Caco-2 (cell line): ENCODE results near the gene LRRC14B. TPM values are rescaled to one million over a fixed set of nuclear protein-coding genes. Genes with fewer than 3 reads are reported as not detected.

Experiments used
- BruUV-seq: library from RNA; stranded (reverse); fragments of 400-500 nt; replicated peaks from 2 replicates; lab custom pipeline; 2021; lab: Mats Ljungman, UMichigan
- CTCF ChIA-PET: fragments of 300-600 bp; sonication (Branson Sonifier 250); formaldehyde crosslinking; loops from one replicate; lab custom pipeline; 2022; ENCODE audit warnings: antibody characterized with exemption; lab: Charles Lee
- POLR2A ChIA-PET: fragments of 300-600 bp; sonication (Branson Sonifier 250); formaldehyde crosslinking; loops from one replicate; lab custom pipeline; 2022; ENCODE audit warnings: antibody characterized with exemption; lab: Charles Lee
- DNase-seq, 2 experiments: peaks; one replicate each; pipeline versions ENCODE4 v3.0.0 to v3.0.0-alpha.2; 2020 to 2022
- H3K27me3 ChIP-seq: replicated peaks from 2 replicates; pipeline ENCODE4 v1.6.0; 2011; ENCODE audit warnings: low read length; ENCODE audit not compliant: control insufficient read depth, insufficient read depth
- H3K36me3 ChIP-seq: 2 replicates; pipeline ENCODE4 v1.5.1; 2011; ENCODE audit warnings: low read length; ENCODE audit not compliant: control insufficient read depth, insufficient read depth
- H3K4me1 ChIP-seq: fragments of 250-450 bp; sonication (Bioruptor Pico); 2 replicates; pipeline ENCODE4 v1.5.1; 2020; ENCODE audit warnings: mild to moderate bottlenecking
- H3K4me3 ChIP-seq: 2 replicates; pipeline ENCODE4 v1.5.1; 2011; ENCODE audit warnings: low read depth, mild to moderate bottlenecking, control low read depth, low read length
- H3K9me3 ChIP-seq: fragments of 250-450 bp; sonication (Bioruptor Pico); 2 replicates; pipeline ENCODE4 v1.5.1; 2020; ENCODE audit warnings: mild to moderate bottlenecking, moderate library complexity
- H3K27ac Mint-ChIP-seq: one replicate; pipeline ENCODE4 v1.8.0; 2022; ENCODE audit warnings: mixed read lengths; ENCODE audit not compliant: unreplicated experiment
- H3K27me3 Mint-ChIP-seq: one replicate; pipeline ENCODE4 v1.8.0; 2022; ENCODE audit warnings: mixed read lengths; ENCODE audit not compliant: insufficient read depth, unreplicated experiment
- H3K36me3 Mint-ChIP-seq: one replicate; pipeline ENCODE4 v1.8.0; 2022; ENCODE audit warnings: mild to moderate bottlenecking, mixed read lengths; ENCODE audit not compliant: insufficient read depth, unreplicated experiment
- H3K4me1 Mint-ChIP-seq: one replicate; pipeline ENCODE4 v1.8.0; 2022; ENCODE audit warnings: low read depth, mixed read lengths; ENCODE audit not compliant: unreplicated experiment
- H3K4me3 Mint-ChIP-seq: one replicate; pipeline ENCODE4 v1.8.0; 2022; ENCODE audit warnings: mild to moderate bottlenecking, moderate library complexity, mixed read lengths; ENCODE audit not compliant: unreplicated experiment
- H3K9me3 Mint-ChIP-seq: one replicate; pipeline ENCODE4 v1.8.0; 2022; ENCODE audit warnings: mixed read lengths; ENCODE audit not compliant: unreplicated experiment
- intact Hi-C: fragments of 100-400 bp; cut with micrococcal nuclease; formaldehyde crosslinking; loops from one replicate; pipeline ENCODE4 v1.10.0; 2022; ENCODE audit not compliant: unreplicated experiment
- total RNA-seq: library from RNA; stranded (reverse); gene quantifications from 2 replicates; pipeline ENCODE4 v1.2.3, GENCODE V29; 2022
- TF ChIP-seq, protein P1 (sequence below), 2 experiments: fragments of 200-600 bp in 1 of 2; IDR thresholded peaks; 1 replicate in 1 of 2; 2 replicates in 1 of 2; pipeline versions ENCODE4 v1.5.1 to v1.8.0; 2011 to 2022; ENCODE audit warnings: antibody characterized with exemption in 1 of 2, control low read depth in 1 of 2, inconsistent platforms in 1 of 2, low read depth in 1 of 2, low read length in 1 of 2, mild to moderate bottlenecking in 1 of 2, moderate library complexity in 1 of 2; ENCODE audit not compliant: insufficient read depth in 1 of 2, severe bottlenecking in 1 of 2, unreplicated experiment in 1 of 2

Gene LRRC14B
- total RNA-seq, 1 experiment from 2014 or later, result not detected

DNA sequence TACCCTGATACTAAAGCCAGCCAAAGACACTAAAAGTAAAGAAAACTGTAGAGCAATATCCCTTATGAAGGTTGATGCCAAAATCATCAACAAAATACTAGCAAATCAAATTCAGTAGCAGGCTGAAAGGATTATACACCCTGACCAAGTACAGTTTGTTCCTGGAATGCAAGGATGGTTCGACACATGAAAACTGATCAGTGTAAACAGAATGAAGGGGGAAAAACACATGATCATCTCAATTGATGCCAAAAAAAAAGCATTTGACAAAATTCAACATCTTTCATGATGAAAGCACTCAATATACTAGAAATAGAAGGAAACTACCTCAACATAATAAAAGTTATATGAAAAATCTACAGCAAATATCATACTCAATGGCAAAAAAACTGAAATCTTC, 43.5 kb upstream of the LRRC14B start:
- Histone ChIP-seq H3K9me3 (peaks cover 20% of the 10 kb centered on the region), H3K27me3 (no peaks in the 10 kb centered on the region), H3K36me3 (peaks cover 2% of the 10 kb centered on the region; the same call in 1 of the 2 replicates), H3K4me1 (no peaks in the 10 kb centered on the region), H3K4me3 (no peak overlapping the region)
- POLR2A ChIA-PET, result no interaction called here
- Mint-ChIP-seq H3K36me3 (peaks cover 43% of the 10 kb centered on the region), H3K27ac (no peak overlapping the region), H3K9me3 (peaks cover 22% of the 10 kb centered on the region), H3K27me3 (no peaks in the 10 kb centered on the region), H3K4me1 (no peaks in the 10 kb centered on the region), H3K4me3 (no peak overlapping the region)
- no TSS peak for BruUV-seq
- DNase-seq, result no peak
- TF ChIP-seq, protein P1, sequence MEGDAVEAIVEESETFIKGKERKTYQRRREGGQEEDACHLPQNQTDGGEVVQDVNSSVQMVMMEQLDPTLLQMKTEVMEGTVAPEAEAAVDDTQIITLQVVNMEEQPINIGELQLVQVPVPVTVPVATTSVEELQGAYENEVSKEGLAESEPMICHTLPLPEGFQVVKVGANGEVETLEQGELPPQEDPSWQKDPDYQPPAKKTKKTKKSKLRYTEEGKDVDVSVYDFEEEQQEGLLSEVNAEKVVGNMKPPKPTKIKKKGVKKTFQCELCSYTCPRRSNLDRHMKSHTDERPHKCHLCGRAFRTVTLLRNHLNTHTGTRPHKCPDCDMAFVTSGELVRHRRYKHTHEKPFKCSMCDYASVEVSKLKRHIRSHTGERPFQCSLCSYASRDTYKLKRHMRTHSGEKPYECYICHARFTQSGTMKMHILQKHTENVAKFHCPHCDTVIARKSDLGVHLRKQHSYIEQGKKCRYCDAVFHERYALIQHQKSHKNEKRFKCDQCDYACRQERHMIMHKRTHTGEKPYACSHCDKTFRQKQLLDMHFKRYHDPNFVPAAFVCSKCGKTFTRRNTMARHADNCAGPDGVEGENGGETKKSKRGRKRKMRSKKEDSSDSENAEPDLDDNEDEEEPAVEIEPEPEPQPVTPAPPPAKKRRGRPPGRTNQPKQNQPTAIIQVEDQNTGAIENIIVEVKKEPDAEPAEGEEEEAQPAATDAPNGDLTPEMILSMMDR (IDR thresholded peaks at IDR 0.05; ENCODE audit: insufficient read depth in 1 of 2, low read depth in 1 of 2, low read length in 1 of 2, severe bottlenecking in 1 of 2, unreplicated experiment in 1 of 2), result no peak
- CTCF ChIA-PET, result no interaction called here
- intact Hi-C loops, result no loop called here

- no peaks in the 10 kb centered on the region for H3K27me3 ChIP-seq
- CTCF ChIA-PET, result no interaction called here
Measured at GRCh38 chr5:149745-150485, 41.4 kb upstream of the LRRC14B start.

GRCh38 chr5:150746-151145, 40.5 kb upstream of the LRRC14B start:
- Histone ChIP-seq H3K4me3 (no peak overlapping the region), H3K4me1 (no peaks in the 10 kb centered on the region), H3K9me3 (peaks cover 20% of the 10 kb centered on the region), H3K36me3 (peaks cover 2% of the 10 kb centered on the region; the same call in 1 of the 2 replicates), H3K27me3 (no peaks in the 10 kb centered on the region)
- H3K27ac Mint-ChIP-seq, result no peak overlapping the region
- no peaks in the 10 kb centered on the region for H3K4me1 Mint-ChIP-seq
- TF ChIP-seq, protein P1 (IDR thresholded peaks at IDR 0.05; ENCODE audit: insufficient read depth in 1 of 2, low read depth in 1 of 2, low read length in 1 of 2, severe bottlenecking in 1 of 2, unreplicated experiment in 1 of 2), result no peak
- no peak overlapping the region for H3K4me3 Mint-ChIP-seq
- CTCF ChIA-PET, result no interaction called here
- POLR2A ChIA-PET, result no interaction called here
- H3K27me3 Mint-ChIP-seq, result no peaks in the 10 kb centered on the region
- peaks cover 22% of the 10 kb centered on the region for H3K9me3 Mint-ChIP-seq
- intact Hi-C loops, result no loop called here
- DNase-seq, result no peak
- BruUV-seq, result no TSS peak
- H3K36me3 Mint-ChIP-seq, result peaks cover 31% of the 10 kb centered on the region

More at GRCh38 chr5:149745-150485, 41.4 kb upstream of the LRRC14B start:
- H3K27ac Mint-ChIP-seq, result no peak overlapping the region
- Histone ChIP-seq H3K4me1 (no peaks in the 10 kb centered on the region), H3K4me3 (no peak overlapping the region), H3K9me3 (peaks cover 20% of the 10 kb centered on the region), H3K36me3 (peaks cover 2% of the 10 kb centered on the region; the same call in 1 of the 2 replicates)
- H3K4me3 Mint-ChIP-seq, result no peak overlapping the region
- no TSS peak for BruUV-seq
- TF ChIP-seq, protein P1 (IDR thresholded peaks at IDR 0.05; ENCODE audit: insufficient read depth in 1 of 2, low read depth in 1 of 2, low read length in 1 of 2, severe bottlenecking in 1 of 2, unreplicated experiment in 1 of 2), result no peak
- no peaks in the 10 kb centered on the region for H3K27me3 Mint-ChIP-seq
- POLR2A ChIA-PET, result no interaction called here
- intact Hi-C loops, result no loop called here
- H3K4me1 Mint-ChIP-seq, result no peaks in the 10 kb centered on the region
- DNase-seq, result no peak
- peaks cover 32% of the 10 kb centered on the region for H3K36me3 Mint-ChIP-seq
- peaks cover 22% of the 10 kb centered on the region for H3K9me3 Mint-ChIP-seq
